ENCODE results near the gene OR52E4.

The OR52E4 gene

GRCh38 chr11:5892908-5893307, 12.5 kb downstream of the OR52E4 start, which contains the start of gene OR52E5:
Gene OR52E5, plus strand, starts transcription at chr11:5893208. Its CDS starts 7,569 bp downstream, at chr11:5900777.
- Mint-ChIP-seq H3K4me1 (ENCODE audit: low read depth) (no peaks in the 10 kb centered on the region), H3K9me3 (no peaks in the 10 kb centered on the region), H3K27me3 (ENCODE audit: low read depth) (no peaks in the 10 kb centered on the region), H3K4me3 (no peak within 1 kb of the TSS), H3K36me3 (ENCODE audit: low read depth) (no peaks in the 10 kb centered on the region), H3K27ac (no peak within 1 kb of the TSS)
- DNase-seq (ENCODE audit: low spot score) = no peak

GRCh38 chr11:5899534-5899933, 19.1 kb downstream of the OR52E4 start:
- no peaks in the 10 kb centered on the region for H3K36me3 Mint-ChIP-seq (ENCODE audit: low read depth)
- no peaks in the 10 kb centered on the region for H3K9me3 Mint-ChIP-seq
- no peaks in the 10 kb centered on the region for H3K27me3 Mint-ChIP-seq (ENCODE audit: low read depth)
- DNase-seq (ENCODE audit: low spot score) = no peak
- H3K27ac Mint-ChIP-seq = no peak overlapping the region
- H3K4me3 Mint-ChIP-seq = no peak overlapping the region
- no peaks in the 10 kb centered on the region for H3K4me1 Mint-ChIP-seq (ENCODE audit: low read depth)

DNA sequence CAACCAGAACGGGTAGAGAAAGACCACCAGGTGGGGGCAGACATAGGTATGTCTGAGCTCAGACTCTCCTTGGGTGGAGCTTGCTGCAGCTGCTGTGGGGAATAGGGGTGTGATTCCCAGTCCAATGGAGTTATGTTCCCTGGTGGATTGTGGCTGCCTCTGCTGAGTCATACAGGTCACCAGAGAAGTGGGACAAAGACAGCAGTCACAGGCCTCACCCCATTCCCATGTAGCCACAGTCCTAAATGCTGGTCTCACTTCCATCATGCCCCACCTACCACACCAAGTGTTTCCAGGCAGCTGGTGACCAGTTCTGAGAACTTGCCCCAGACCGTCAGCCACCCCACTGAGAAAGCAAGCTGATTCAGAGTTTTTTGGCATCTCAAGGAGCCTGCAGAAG, 30.1 kb downstream of the OR52E4 start:
- Mint-ChIP-seq H3K36me3 (ENCODE audit: low read depth) (no peaks in the 10 kb centered on the region), H3K9me3 (no peaks in the 10 kb centered on the region), H3K27me3 (ENCODE audit: low read depth) (no peaks in the 10 kb centered on the region), H3K27ac (no peak overlapping the region), H3K4me1 (ENCODE audit: low read depth) (no peaks in the 10 kb centered on the region), H3K4me3 (no peak overlapping the region)
- DNase-seq (ENCODE audit: low spot score) = no peak

DNA sequence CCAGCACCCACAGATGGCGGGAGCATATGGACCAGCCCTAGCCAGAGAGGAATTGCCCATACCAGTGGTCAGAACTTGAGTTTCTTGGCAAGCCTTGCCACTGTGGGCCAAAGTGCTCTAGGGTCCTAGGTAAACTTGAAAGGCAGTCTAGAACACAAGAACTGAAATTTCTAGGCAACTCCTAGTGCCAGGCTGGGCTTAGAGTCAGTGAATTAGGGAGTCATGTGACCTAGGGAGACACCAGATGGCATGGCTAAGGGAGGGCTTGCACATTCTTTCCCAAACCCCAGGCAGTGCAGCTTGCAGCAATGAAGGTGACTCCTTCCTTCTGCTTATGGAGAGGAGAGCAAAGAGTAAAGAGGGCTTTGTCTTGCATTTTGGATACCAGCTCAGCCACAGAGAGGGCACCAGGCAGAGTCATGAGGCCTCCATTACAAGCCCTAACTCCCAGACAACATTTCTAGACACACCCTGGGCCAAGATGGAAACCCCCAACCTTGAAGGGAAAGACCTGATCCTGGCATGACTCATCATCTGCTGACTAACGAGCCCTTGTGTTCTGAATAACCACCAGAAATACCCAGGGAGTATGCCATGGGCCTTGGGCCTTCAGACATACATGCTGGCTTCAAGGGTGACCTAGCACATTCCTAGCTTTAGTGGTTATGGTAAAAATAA, 42.5 kb downstream of the OR52E4 start:
- Mint-ChIP-seq H3K4me1 (ENCODE audit: low read depth) (no peaks in the 10 kb centered on the region), H3K4me3 (no peak overlapping the region), H3K9me3 (peaks cover 8% of the 10 kb centered on the region), H3K36me3 (ENCODE audit: low read depth) (no peaks in the 10 kb centered on the region), H3K27me3 (ENCODE audit: low read depth) (no peaks in the 10 kb centered on the region), H3K27ac (no peak overlapping the region)
- peak; percentile 35 for DNase-seq (ENCODE audit: low spot score)

GRCh38 chr11:5923427-5923776, 43.0 kb downstream of the OR52E4 start:
- Mint-ChIP-seq H3K9me3 (peaks cover 8% of the 10 kb centered on the region), H3K27ac (no peak overlapping the region), H3K4me1 (ENCODE audit: low read depth) (no peaks in the 10 kb centered on the region), H3K36me3 (ENCODE audit: low read depth) (no peaks in the 10 kb centered on the region), H3K4me3 (no peak overlapping the region), H3K27me3 (ENCODE audit: low read depth) (no peaks in the 10 kb centered on the region)
- no peak for DNase-seq (ENCODE audit: low spot score)

GRCh38 chr11:5923794-5924193, 43.4 kb downstream of the OR52E4 start:
- H3K9me3 Mint-ChIP-seq = peaks cover 8% of the 10 kb centered on the region
- no peaks in the 10 kb centered on the region for H3K4me1 Mint-ChIP-seq (ENCODE audit: low read depth)
- H3K4me3 Mint-ChIP-seq = no peak overlapping the region
- H3K27ac Mint-ChIP-seq = no peak overlapping the region
- no peaks in the 10 kb centered on the region for H3K36me3 Mint-ChIP-seq (ENCODE audit: low read depth)
- no peak for DNase-seq (ENCODE audit: low spot score)
- no peaks in the 10 kb centered on the region for H3K27me3 Mint-ChIP-seq (ENCODE audit: low read depth)

- Mint-ChIP-seq H3K27ac (no peak overlapping the region), H3K27me3 (ENCODE audit: low read depth) (no peaks in the 10 kb centered on the region), H3K9me3 (peaks cover 18% of the 10 kb centered on the region), H3K4me1 (ENCODE audit: low read depth) (no peaks in the 10 kb centered on the region), H3K4me3 (no peak overlapping the region), H3K36me3 (ENCODE audit: low read depth) (no peaks in the 10 kb centered on the region)
- DNase-seq (ENCODE audit: low spot score) = no peak
These were observed 47.8 kb downstream of the OR52E4 start for GRCh38 chr11:5928271-5928670.

- no peak for DNase-seq (ENCODE audit: low spot score)
- peaks cover 18% of the 10 kb centered on the region for H3K9me3 Mint-ChIP-seq
- no peaks in the 10 kb centered on the region for H3K36me3 Mint-ChIP-seq (ENCODE audit: low read depth)
- no peak overlapping the region for H3K27ac Mint-ChIP-seq
- no peaks in the 10 kb centered on the region for H3K27me3 Mint-ChIP-seq (ENCODE audit: low read depth)
- no peak overlapping the region for H3K4me3 Mint-ChIP-seq
- H3K4me1 Mint-ChIP-seq (ENCODE audit: low read depth) = no peaks in the 10 kb centered on the region
These were observed 48.4 kb downstream of the OR52E4 start for GRCh38 chr11:5928811-5929210.

DNA sequence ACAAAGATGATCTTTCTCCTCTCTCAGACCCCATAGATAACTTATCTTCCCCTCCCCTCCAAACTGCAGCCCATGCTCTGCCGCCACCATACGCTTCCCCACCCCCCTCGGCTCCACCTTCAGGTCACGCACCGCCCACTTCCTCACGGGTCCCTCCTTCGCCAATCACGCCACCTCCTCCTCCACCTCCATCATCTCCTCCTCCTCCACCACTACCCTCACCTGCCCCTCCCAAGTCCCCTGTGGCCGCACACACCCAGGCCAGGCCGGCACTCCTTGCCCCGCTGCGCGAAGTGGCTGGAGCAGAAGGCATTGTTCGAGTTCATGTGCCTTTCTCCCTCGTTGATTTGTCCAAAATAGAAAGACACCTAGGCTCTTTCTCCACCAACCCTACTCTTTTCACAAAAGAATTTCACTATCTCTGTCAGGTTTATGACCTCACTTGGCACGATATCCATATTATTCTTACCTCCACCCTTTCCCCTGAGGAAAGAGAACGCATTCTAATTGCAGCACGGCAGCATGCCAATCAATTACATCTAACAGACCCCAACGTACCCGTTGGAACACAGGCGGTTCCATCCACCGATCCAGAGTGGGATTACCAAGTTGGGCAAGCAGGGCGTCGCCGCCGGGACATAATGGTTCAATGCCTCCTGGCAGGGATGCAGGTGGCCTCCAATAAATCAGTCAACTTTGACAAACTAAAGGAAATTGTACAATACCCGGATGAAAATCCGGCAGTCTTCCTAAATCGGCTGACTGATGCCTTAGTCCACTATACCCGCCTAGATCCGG, 49.3 kb downstream of the OR52E4 start:
- H3K36me3 Mint-ChIP-seq (ENCODE audit: low read depth) = no peaks in the 10 kb centered on the region
- no peak overlapping the region for H3K4me3 Mint-ChIP-seq
- no peaks in the 10 kb centered on the region for H3K27me3 Mint-ChIP-seq (ENCODE audit: low read depth)
- no peak overlapping the region for H3K27ac Mint-ChIP-seq
- H3K9me3 Mint-ChIP-seq = peaks cover 12% of the 10 kb centered on the region
- DNase-seq (ENCODE audit: low spot score) = no peak
- no peaks in the 10 kb centered on the region for H3K4me1 Mint-ChIP-seq (ENCODE audit: low read depth)

DNA sequence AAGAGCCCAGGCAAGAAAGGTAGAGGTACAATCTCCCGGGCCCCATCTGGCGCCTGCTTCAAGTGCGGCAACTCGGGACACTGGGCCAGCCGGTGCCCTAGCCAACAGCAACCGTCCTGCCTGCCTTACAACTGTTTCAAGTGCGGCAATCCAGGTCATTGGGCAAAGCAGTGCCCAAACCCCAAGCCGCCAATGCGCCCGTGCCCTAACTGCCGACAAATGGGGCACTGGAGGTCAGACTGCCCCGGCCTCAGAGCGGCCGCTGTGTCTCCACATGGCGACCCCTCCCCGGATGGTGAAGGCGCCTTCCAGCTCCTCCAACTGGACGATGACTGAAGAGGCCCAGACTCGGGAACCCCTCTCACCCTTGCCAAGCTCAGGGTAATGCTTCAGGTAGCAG, 50.2 kb downstream of the OR52E4 start:
- no peak for DNase-seq (ENCODE audit: low spot score)
- H3K4me1 Mint-ChIP-seq (ENCODE audit: low read depth) = no peaks in the 10 kb centered on the region
- no peaks in the 10 kb centered on the region for H3K27me3 Mint-ChIP-seq (ENCODE audit: low read depth)
- H3K4me3 Mint-ChIP-seq = no peak overlapping the region
- no peak overlapping the region for H3K27ac Mint-ChIP-seq
- H3K9me3 Mint-ChIP-seq = peaks cover 10% of the 10 kb centered on the region
- H3K36me3 Mint-ChIP-seq (ENCODE audit: low read depth) = no peaks in the 10 kb centered on the region

- no peak overlapping the region for H3K27ac Mint-ChIP-seq
- H3K4me1 Mint-ChIP-seq (ENCODE audit: low read depth) = no peaks in the 10 kb centered on the region
- peaks cover 10% of the 10 kb centered on the region for H3K9me3 Mint-ChIP-seq
- no peaks in the 10 kb centered on the region for H3K27me3 Mint-ChIP-seq (ENCODE audit: low read depth)
- no peak overlapping the region for H3K4me3 Mint-ChIP-seq
- H3K36me3 Mint-ChIP-seq (ENCODE audit: low read depth) = no peaks in the 10 kb centered on the region
- DNase-seq (ENCODE audit: low spot score) = no peak
These were observed 50.6 kb downstream of the OR52E4 start for GRCh38 chr11:5931061-5931460.

- Mint-ChIP-seq H3K4me3 (no peak overlapping the region), H3K27me3 (ENCODE audit: low read depth) (no peaks in the 10 kb centered on the region), H3K36me3 (ENCODE audit: low read depth) (no peaks in the 10 kb centered on the region), H3K4me1 (ENCODE audit: low read depth) (no peaks in the 10 kb centered on the region), H3K9me3 (peaks cover 13% of the 10 kb centered on the region), H3K27ac (no peak overlapping the region)
- DNase-seq (ENCODE audit: low spot score) = no peak
These were observed 52.2 kb downstream of the OR52E4 start for GRCh38 chr11:5932671-5933070.

- no peak for DNase-seq (ENCODE audit: low spot score)
- Mint-ChIP-seq H3K4me1 (ENCODE audit: low read depth) (no peaks in the 10 kb centered on the region), H3K27me3 (ENCODE audit: low read depth) (no peaks in the 10 kb centered on the region), H3K4me3 (no peak overlapping the region), H3K36me3 (ENCODE audit: low read depth) (no peaks in the 10 kb centered on the region), H3K27ac (no peak overlapping the region), H3K9me3 (peaks cover 13% of the 10 kb centered on the region)
These were observed 52.7 kb downstream of the OR52E4 start for GRCh38 chr11:5933116-5933515.
